ENCODE measurements around the gene ZDHHC11B.
"Not testable (repeated sequence)": the region's sequence is repeated elsewhere in the genome, so short reads cannot be mapped to it uniquely, and the experiment has no call there.

The ZDHHC11B gene

GRCh38 chr5:766666-767431 is 17.7 kb downstream of the ZDHHC11B start:
- no peak for DNase-seq

GRCh38 chr5:765948-766631 is 18.4 kb downstream of the ZDHHC11B start:
- DNase-seq: no peak

DNA sequence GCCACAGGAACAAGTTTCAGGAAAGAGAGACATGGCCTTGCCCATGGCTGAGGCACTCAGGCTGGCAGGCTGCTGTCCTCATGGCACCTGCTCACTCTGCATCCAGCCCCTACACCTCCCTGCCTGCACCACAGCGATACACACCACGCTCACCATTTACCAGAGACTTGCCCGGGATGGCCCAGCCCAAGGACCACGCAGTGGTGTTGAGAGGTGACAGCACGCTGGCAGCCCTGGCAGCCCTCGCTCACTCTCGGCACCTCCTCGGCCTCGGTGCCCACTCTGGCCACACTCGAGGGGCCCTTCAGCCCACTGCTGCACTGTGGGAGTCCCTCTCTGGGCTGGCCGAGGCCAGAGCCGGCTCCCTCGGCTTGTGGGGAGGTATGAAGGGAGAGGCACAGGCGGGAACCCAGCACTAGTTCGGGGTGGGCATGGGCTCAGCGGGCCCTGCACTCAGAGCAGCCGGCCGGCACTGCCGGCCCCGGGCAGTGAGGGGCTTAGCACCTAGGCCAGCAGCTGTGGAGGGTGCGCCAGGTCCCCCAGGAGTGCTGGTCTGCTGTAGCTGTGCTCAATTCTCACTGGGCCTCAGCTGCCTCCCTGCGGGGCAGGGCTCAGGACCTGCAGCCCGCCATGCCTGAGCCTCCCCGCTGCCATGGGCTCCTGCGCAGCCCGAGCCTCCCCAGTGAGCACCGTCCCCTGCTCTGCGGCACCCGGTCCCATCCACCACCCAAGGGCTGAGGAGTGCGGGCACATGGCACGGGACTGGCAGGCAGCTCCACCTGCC is 20.3 kb downstream of the ZDHHC11B start:
- DNase-seq: no peak

DNA sequence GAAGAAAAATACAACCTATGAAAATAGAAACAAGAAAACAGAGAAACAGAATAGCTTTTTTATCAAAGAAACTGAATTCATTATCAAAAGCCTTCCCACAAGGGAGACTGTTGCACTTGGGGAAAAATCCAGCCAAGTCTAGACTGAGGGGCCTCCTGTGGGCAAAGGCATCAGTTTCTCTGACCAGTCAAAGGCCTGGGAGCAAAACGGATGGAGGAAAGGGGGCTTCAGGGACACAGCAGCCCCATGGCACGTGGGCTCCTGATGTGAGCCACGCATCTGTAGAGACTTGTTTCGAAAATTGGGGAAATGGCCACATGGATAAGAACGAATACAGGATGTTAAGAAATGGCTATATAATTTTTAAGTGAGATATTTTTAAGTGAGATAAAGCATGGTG is 21.1 kb downstream of the ZDHHC11B start:
- DNase-seq: no peak

GRCh38 chr5:762996-763395 is 21.5 kb downstream of the ZDHHC11B start:
- not testable (repeated sequence) for DNase-seq

DNA sequence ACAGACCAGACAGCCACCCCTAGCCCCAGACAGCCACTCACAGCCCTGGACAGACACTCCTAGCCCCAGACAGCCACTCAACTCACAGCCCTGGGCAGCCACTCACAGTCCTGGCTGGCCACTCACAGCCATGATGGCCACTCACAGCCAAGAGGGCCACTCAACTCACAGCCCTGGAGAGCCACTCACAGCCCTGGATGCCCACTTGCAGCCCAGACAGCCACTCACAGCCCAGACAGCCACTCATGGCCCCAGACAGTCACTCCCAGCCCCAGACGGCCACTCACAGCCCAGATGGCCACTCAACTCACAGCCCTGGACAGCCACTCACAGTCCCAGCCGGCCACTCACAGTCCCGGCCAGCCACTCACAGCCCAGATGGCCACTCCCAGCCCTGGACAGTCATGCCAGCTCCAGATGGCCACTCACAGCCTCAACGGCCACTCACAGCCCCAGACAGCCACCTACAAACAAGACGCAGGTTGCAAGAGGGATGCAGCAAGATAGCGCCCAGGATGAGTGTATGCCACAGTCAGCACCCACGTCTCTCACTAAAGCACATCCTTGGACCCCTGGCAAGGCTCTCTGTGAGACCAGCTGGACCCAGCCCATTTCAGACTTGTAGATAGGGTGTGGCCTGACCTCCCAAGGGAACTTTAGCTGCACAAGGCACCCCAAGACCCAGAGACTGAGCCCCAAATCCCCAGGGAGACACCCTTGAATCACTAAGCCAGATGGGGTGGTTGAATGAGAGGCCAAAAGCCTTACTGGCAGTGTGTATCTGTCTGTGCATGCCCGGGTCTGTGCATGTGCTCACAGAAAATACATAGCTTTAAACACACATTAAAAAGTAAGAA is 22.4 kb downstream of the ZDHHC11B start:
- DNase-seq: no peak

DNA sequence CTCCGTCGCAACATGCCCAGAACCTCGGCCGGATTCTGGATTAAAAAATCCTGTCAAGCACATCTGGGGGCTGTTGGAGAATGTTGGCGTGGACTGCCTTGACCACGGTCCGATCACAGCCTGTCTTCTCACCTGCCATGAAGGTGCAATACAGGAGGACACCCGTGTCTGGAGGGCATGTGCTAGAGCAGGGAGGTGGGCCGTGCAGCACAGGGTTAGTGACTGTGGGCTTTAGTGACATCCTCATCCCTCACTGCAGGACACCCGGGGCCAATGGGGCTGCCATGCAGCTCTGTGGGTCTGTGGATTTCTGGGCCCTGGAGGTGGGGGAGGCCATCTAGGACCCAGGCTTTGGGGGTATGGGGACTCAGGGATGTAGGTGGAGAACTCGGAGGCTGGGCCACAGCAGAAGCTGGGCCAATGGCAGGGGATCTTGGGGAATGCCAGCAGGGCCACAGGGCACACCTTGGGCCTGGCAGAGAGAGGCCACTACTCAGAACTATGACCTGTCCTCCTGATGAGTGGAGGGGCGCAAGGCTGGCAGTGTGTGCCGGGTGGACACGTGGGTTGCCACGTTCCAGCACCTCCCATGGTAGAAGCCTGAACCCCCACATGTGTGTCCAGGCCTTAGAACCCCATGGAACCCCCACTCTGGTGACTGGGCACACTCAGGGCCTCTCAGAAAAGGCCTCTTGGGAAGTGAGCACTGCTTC is 23.3 kb downstream of the ZDHHC11B start:
- DNase-seq: no peak

DNA sequence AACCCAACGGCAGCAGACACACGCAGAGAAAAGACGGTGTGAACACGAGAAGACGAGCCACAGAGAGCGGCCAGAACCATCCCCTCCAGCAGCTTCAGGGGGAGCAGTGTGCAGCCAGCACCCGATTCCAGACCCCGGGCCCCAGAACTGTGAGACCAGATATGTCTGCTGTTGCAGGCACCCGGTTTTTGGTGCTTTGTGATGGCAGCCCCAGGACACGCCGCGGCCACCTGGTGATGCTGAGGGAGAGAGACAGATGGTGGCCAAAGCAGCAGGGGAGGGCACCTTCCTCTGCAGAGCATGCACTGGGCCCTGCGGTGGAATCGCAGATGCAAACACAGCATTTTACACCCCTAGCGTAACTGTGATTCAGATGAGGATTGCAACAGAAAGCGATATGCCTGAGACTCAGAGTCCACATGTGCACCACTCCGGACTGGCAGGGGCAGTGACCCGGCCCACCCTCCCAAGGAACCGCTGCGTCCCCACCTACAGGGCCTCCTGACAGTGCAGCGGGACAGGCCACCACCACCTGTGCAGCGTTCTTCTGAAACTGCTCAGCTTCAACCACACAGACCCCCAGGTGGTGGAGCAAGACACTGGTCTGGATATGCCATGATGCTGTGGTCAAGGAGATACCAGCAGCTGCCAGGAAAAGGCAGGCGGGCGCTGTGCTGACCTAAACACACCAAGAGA is 24.0 kb downstream of the ZDHHC11B start:
- DNase-seq: no peak

- DNase-seq: no peak
Measured at GRCh38 chr5:759781-760362, 24.7 kb downstream of the ZDHHC11B start.

DNA sequence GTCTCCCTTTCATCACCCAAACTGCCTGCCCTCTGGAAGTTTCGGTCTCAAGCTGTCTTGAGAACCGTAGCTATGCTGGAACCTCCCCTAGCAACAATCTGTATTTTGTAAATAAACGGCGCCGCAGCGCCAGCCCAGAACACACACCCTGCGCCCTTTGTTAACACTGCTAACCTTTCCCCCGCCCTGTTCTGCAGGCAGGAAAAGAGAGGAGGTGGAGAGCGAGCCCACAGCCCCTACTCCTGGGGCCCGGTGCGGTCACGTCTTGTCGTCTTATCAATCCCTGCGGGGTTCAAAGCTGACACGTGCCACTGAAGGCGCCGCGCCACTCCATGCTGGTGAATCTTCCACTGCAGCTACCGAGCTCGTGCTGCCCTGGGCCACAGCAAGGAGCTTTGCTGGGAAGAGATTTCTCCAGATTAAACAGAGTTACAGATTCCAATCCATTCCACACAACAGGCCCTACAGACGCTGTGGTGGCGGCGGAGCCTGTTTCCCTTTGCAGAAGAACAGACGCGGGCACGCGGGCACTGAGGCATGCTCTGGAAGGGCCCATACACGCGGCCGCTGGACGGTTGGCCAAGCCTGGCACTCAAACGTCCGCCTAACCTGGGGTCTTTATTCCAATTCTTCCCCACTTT is 25.3 kb downstream of the ZDHHC11B start:
- DNase-seq: no peak

DNA sequence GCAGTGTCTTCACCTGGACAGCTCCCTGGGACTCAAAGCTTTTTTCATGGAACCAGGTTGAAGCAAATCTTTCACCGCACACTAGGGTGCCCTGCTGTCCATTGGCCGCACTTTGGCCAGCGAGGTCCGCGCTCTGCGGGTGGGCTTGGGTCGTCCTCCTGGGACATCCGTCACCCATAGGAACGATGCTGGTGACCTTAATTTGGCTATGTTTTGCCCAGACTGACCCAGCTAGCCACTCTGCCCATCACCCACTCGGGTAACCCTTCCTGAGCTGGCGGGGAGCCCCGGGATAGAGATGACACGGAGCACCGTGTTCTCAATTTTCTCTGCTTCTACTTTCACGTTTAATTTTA is 25.9 kb downstream of the ZDHHC11B start:
- DNase-seq: no peak

GRCh38 chr5:757931-758697 is 26.4 kb downstream of the ZDHHC11B start:
- DNase-seq: no peak

- no peak for DNase-seq
Measured at GRCh38 chr5:757346-757930, 27.1 kb downstream of the ZDHHC11B start.

DNA sequence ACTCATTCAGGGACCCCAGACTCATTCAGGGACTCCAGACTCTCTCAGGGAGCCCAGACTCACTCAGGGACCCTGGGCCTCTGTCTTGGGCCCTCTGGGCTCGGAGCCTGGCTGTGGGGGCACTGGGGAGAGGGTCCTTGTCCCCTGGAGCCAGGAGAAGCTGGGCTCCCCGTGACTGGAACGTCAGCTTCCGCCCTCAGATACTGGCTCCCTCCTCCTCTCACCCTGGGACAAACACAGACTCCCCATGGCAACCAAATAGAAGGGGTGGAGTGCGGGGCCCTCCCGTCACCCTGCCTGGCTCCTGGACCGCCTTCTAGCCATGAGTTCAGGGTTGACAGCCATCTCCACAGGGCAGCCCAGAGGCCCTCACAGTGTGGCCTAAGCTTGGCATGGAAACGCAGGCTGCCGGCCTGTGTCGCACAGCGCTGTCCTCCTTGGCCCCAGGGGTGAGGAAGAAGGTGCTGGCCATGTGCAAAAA is 27.6 kb downstream of the ZDHHC11B start:
- no peak for DNase-seq

DNA sequence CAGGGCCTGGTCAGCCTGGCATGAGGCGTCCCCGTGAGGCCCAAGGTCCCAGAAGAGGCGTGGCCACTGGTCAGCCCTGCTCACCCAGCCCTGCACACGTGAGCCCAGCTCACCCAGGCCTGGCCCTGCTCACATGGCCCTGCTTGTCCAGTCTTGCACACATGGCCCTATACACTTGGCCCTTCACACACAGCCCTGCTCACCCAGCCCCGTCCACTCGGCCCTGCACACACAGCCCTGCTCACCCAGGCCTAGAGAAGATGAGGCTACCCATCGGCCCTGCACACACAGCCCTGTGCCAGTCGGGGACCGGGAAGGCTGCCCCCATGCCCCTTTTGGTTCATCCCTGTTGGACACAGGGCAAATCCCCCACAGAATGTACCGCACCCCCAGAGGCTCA is 28.4 kb downstream of the ZDHHC11B start:
- DNase-seq: no peak

- DNase-seq: not testable (repeated sequence)
Measured at GRCh38 chr5:754143-754632, 30.3 kb downstream of the ZDHHC11B start.

- DNase-seq: not testable (repeated sequence)
Measured at GRCh38 chr5:753567-754142, 30.9 kb downstream of the ZDHHC11B start.

GRCh38 chr5:752532-753115 is 31.9 kb downstream of the ZDHHC11B start:
- not testable (repeated sequence) for DNase-seq
